IMR-90 (cell line): ENCODE data around the gene GRPEL2. TPM values are rescaled to one million over a fixed set of nuclear protein-coding genes. Genes with fewer than 3 reads are reported as not detected.

ENCODE experiments used
- ATAC-seq: fragments of 200-7000 bp; cut with Tn5 transposase; 2 replicates; pipeline ENCODE4 v1.9.1; 2020; ENCODE audit warnings: low read depth, mild to moderate bottlenecking, moderate library complexity
- BruUV-seq: library from RNA; stranded (reverse); fragments of 400-500 nt; replicated peaks from 2 replicates; lab custom pipeline; 2021; lab: Mats Ljungman, UMichigan
- CTCF ChIA-PET: fragments of 300-600 bp; formaldehyde crosslinking; extraction: SDS; loops from one replicate; lab custom pipeline; 2021; ENCODE audit warnings: antibody characterized with exemption; lab: Yijun Ruan, JAX
- POLR2A ChIA-PET: fragments of 300-600 bp; sonication (Branson Sonifier 250); formaldehyde crosslinking; loops from one replicate; lab custom pipeline; 2022; ENCODE audit warnings: antibody characterized with exemption; ENCODE audit not compliant: unreplicated experiment; lab: Charles Lee
- DNase-seq: peaks from one replicate; pipeline ENCODE4 v3.0.0; 2013
- H2AFZ ChIP-seq: replicated peaks from 2 replicates; pipeline ENCODE3; 2013; ENCODE audit warnings: low read length, mild to moderate bottlenecking; ENCODE audit not compliant: poor library complexity
- H2AK5ac ChIP-seq: 2 replicates; pipeline ENCODE4 v1.6.1; 2013; ENCODE audit warnings: low read depth, low read length, inconsistent platforms
- H2AK9ac ChIP-seq: replicated peaks from 2 replicates; pipeline ENCODE3; 2013; ENCODE audit warnings: mild to moderate bottlenecking, low read depth, low read length, moderate library complexity; ENCODE audit not compliant: poor library complexity
- H2BK120ac ChIP-seq: 2 replicates; pipeline ENCODE4 v1.6.1; 2013; ENCODE audit warnings: low read depth, low read length, inconsistent platforms
- H2BK15ac ChIP-seq: 3 replicates; pipeline ENCODE4 v1.6.1; 2013; ENCODE audit warnings: low read depth, low read length, inconsistent platforms
- H2BK20ac ChIP-seq: 2 replicates; pipeline ENCODE4 v1.6.1; 2013; ENCODE audit warnings: low read depth, mild to moderate bottlenecking, inconsistent platforms, low read length, moderate library complexity
- H2BK5ac ChIP-seq: 2 replicates; pipeline ENCODE4 v1.6.1; 2013; ENCODE audit warnings: mild to moderate bottlenecking, low read depth, low read length, inconsistent platforms; ENCODE audit not compliant: poor library complexity, severe bottlenecking
- H3K14ac ChIP-seq: replicated peaks from 2 replicates; pipeline ENCODE4 v1.6.1; 2013; ENCODE audit warnings: low read depth, low read length, inconsistent platforms
- H3K18ac ChIP-seq: 2 replicates; pipeline ENCODE4 v1.6.1; 2013; ENCODE audit warnings: low read depth, low read length, control low read depth
- H3K23ac ChIP-seq: 2 replicates; pipeline ENCODE4 v1.6.1; 2013; ENCODE audit warnings: low read depth, low read length, inconsistent platforms
- H3K27ac ChIP-seq: 2 replicates; pipeline ENCODE4 v1.5.1; 2013; ENCODE audit warnings: mild to moderate bottlenecking, control low read depth, low read length; ENCODE audit not compliant: insufficient read depth
- H3K27me3 ChIP-seq: 2 replicates; pipeline ENCODE4 v1.6.1; 2013; ENCODE audit warnings: low read length; ENCODE audit not compliant: control insufficient read depth, insufficient read depth
- H3K36me3 ChIP-seq: 2 replicates; pipeline ENCODE4 v1.6.1; 2013; ENCODE audit warnings: low read length, mixed read lengths; ENCODE audit not compliant: control insufficient read depth, insufficient read depth
- H3K4ac ChIP-seq: 2 replicates; pipeline ENCODE4 v1.6.1; 2013; ENCODE audit warnings: low read depth, low read length, inconsistent platforms
- H3K4me1 ChIP-seq: 2 replicates; pipeline ENCODE4 v1.6.1; 2013; ENCODE audit warnings: low read length, mixed read lengths; ENCODE audit not compliant: control insufficient read depth, insufficient read depth
- H3K4me2 ChIP-seq: 2 replicates; pipeline ENCODE4 v1.6.1; 2013; ENCODE audit warnings: low read depth, mild to moderate bottlenecking, control low read depth, low read length, moderate library complexity
- H3K4me3 ChIP-seq: 2 replicates; pipeline ENCODE4 v1.5.1; 2013; ENCODE audit warnings: low read depth, mild to moderate bottlenecking, control low read depth, low read length, moderate library complexity; ENCODE audit not compliant: insufficient read depth
- H3K56ac ChIP-seq: 2 replicates; pipeline ENCODE4 v1.6.1; 2013; ENCODE audit warnings: low read length, inconsistent platforms; ENCODE audit not compliant: insufficient read depth; ENCODE audit errors: extremely low read depth
- H3K79me1 ChIP-seq, 2 experiments: 2 replicates each; pipeline ENCODE4 v1.6.1; 2013; ENCODE audit warnings: low read length in 2 of 2, inconsistent platforms in 1 of 2, low read depth in 1 of 2
- H3K9ac ChIP-seq: 2 replicates; pipeline ENCODE4 v1.6.1; 2013; ENCODE audit warnings: low read depth, low read length, control low read depth
- H3K9me1 ChIP-seq: 2 replicates; pipeline ENCODE4 v1.6.1; 2013; ENCODE audit warnings: low read length, inconsistent platforms; ENCODE audit not compliant: insufficient read depth
- H3K9me3 ChIP-seq: 2 replicates; pipeline ENCODE4 v1.6.1; 2013; ENCODE audit warnings: low read length; ENCODE audit not compliant: control insufficient read depth, insufficient read depth
- H4K20me1 ChIP-seq: 2 replicates; pipeline ENCODE4 v1.6.1; 2013; ENCODE audit warnings: low read length, inconsistent platforms; ENCODE audit not compliant: insufficient read depth
- H4K5ac ChIP-seq: 2 replicates; pipeline ENCODE4 v1.6.1; 2013; ENCODE audit warnings: mild to moderate bottlenecking, low read depth, low read length, control low read depth
- H4K8ac ChIP-seq, 2 experiments: 2 replicates each; pipeline ENCODE4 v1.6.1; 2013; ENCODE audit warnings: low read depth in 2 of 2, low read length in 2 of 2, control low read depth in 1 of 2, inconsistent platforms in 1 of 2
- H4K91ac ChIP-seq: 2 replicates; pipeline ENCODE4 v1.6.1; 2013; ENCODE audit warnings: low read depth, low read length, inconsistent platforms; ENCODE audit not compliant: insufficient read depth
- CEBPB ChIP-seq: IDR thresholded peaks from 2 replicates; pipeline ENCODE4 v1.6.1; 2012; ENCODE audit warnings: low read depth, low read length, improper control_type of control experiment
- CHD1 ChIP-seq: IDR thresholded peaks from 2 replicates; pipeline ENCODE4 v1.6.1; 2012; ENCODE audit warnings: low read depth, low read length, improper control_type of control experiment
- MAFK ChIP-seq: IDR thresholded peaks from 2 replicates; pipeline ENCODE4 v1.6.1; 2012; ENCODE audit warnings: low read depth, low read length, improper control_type of control experiment
- MAZ ChIP-seq: IDR thresholded peaks from 2 replicates; pipeline ENCODE4 v1.6.1; 2012; ENCODE audit warnings: low read depth, mild to moderate bottlenecking, low read length, improper control_type of control experiment, moderate library complexity, borderline replicate concordance
- MXI1 ChIP-seq: IDR thresholded peaks from 2 replicates; pipeline ENCODE4 v1.6.1; 2012; ENCODE audit warnings: low read depth, mild to moderate bottlenecking, low read length, moderate library complexity, borderline replicate concordance
- NFE2L2 ChIP-seq: fragments of 150-350 bp; IDR thresholded peaks from 2 replicates; pipeline ENCODE4 v1.6.1; 2016; ENCODE audit warnings: low read depth, mild to moderate bottlenecking, low read length
- POLR2A ChIP-seq: IDR thresholded peaks from 2 replicates; pipeline ENCODE4 v1.6.1; 2012; ENCODE audit warnings: mild to moderate bottlenecking, low read depth, low read length
- RAD21 ChIP-seq: IDR thresholded peaks from 2 replicates; pipeline ENCODE4 v1.6.1; 2012; ENCODE audit warnings: low read length, improper control_type of control experiment
- RCOR1 ChIP-seq: IDR thresholded peaks from 2 replicates; pipeline ENCODE4 v1.6.1; 2012; ENCODE audit warnings: mild to moderate bottlenecking, low read length, improper control_type of control experiment; ENCODE audit not compliant: insufficient replicate concordance
- RFX5 ChIP-seq: IDR thresholded peaks from 2 replicates; pipeline ENCODE4 v1.8.0; 2012; ENCODE audit warnings: low read depth, mild to moderate bottlenecking, low read length, moderate library complexity
- SMC3 ChIP-seq: fragments of 150-350 bp; IDR thresholded peaks from 2 replicates; pipeline ENCODE4 v1.6.1; 2016; ENCODE audit warnings: low read depth, mild to moderate bottlenecking, antibody characterized with exemption, low read length, moderate library complexity
- USF2 ChIP-seq: fragments of 150-350 bp; IDR thresholded peaks from 2 replicates; pipeline ENCODE4 v1.6.1; 2017; ENCODE audit warnings: mild to moderate bottlenecking, antibody characterized with exemption, low read length, low read depth
- WGBS, 2 experiments: methylation state at CpG; one replicate each; pipeline versions ENCODE4 v1.1.5 to v1.1.7; 2013; ENCODE audit warnings: missing lambda C conversion rate in 2 of 2; ENCODE audit not compliant: insufficient read length in 1 of 2; ENCODE audit errors: extremely low coverage in 2 of 2; 5-methylcytosine and 5-hydroxymethylcytosine counted together
- dilution Hi-C: fragments of 300-500 bp; cut with HindIII; formaldehyde crosslinking; loops from one replicate; pipeline ENCODE4 v1.14.3; 2018; ENCODE audit warnings: low sequenced_read_pairs; ENCODE audit not compliant: unreplicated experiment
- in situ Hi-C: fragments of 300-500 bp; cut with MboI; formaldehyde crosslinking; loops from 3 replicates; pipeline ENCODE4 v1.14.3; 2019; ENCODE audit warnings: low sequenced_read_pairs, inconsistent platforms, mixed read lengths
- intact Hi-C: fragments of 100-400 bp; cut with micrococcal nuclease; formaldehyde crosslinking; loops from 2 replicates; pipeline ENCODE4 v1.10.0; 2022
- polyA plus RNA-seq, 3 experiments: library from polyadenylated mRNA; depleted of rRNA; stranded (reverse); fragments of >200 nt; gene quantifications; 2 replicates each; pipeline ENCODE4 v1.2.3, GENCODE V29; 2012; ENCODE audit warnings: low replicate concordance in 1 of 3
- total RNA-seq: library from RNA; depleted of rRNA; stranded (reverse); fragments of >200 nt; gene quantifications from 2 replicates; pipeline ENCODE4 v1.2.3, GENCODE V29; 2012
- TF ChIP-seq, protein P1 (sequence below): fragments of 150-350 bp; IDR thresholded peaks from 2 replicates; pipeline ENCODE4 v1.6.1; 2016; ENCODE audit warnings: low read depth, mild to moderate bottlenecking, low read length, moderate library complexity, borderline replicate concordance
- TF ChIP-seq, protein P2 (sequence below): conservative IDR thresholded peaks from 2 replicates; pipeline ENCODE4 v1.5.1; 2012; ENCODE audit warnings: mild to moderate bottlenecking, low read depth, low read length, improper control_type of control experiment

The GRPEL2 gene
- total and polyA plus RNA-seq, 2 of the 4 experiments (the other 2 are of a cell fraction): 6.2 to 18.1 TPM

- no TSS peak for BruUV-seq
- dilution Hi-C loops (no loop called here), in situ Hi-C loops (no loop called here), intact Hi-C loops (no loop called here)
- DNase-seq (no peak), ATAC-seq (no peak)
- Histone ChIP-seq H4K20me1 (no peaks in the 10 kb centered on the region), H2BK5ac (no peak overlapping the region), H3K9me1 (peaks cover 9% of the 10 kb centered on the region), H3K9me3 (no peaks in the 10 kb centered on the region), H3K27me3 (no peaks in the 10 kb centered on the region), H3K4ac (no peak overlapping the region), H2AK5ac (no peak overlapping the region), H3K9ac (no peak overlapping the region), H4K8ac (no peak overlapping the region), H3K27ac (no peak overlapping the region), H3K4me1 (peaks cover 7% of the 10 kb centered on the region), H3K4me2 (no peak overlapping the region), H4K91ac (no peak overlapping the region), H2BK15ac (no peak overlapping the region), H2BK20ac (no peak overlapping the region), H3K79me1 (no peaks in the 10 kb centered on the region), H3K36me3 (no peaks in the 10 kb centered on the region), H3K23ac (no peak overlapping the region), H2AFZ (no peak overlapping the region), H4K5ac (no peak overlapping the region), H3K4me3 (no peak overlapping the region), H2AK9ac (no peak overlapping the region), H3K14ac (no peak overlapping the region), H2BK120ac (no peak overlapping the region), H3K56ac (no peak overlapping the region), H3K18ac (no peak overlapping the region)
- POLR2A ChIA-PET: no interaction called here
- CTCF ChIA-PET: no interaction called here
- WGBS, 2 experiments: 94% methylated on average over 3 of the region's 6 CpGs; no CpG with 5 or more reads in 1 of the 2 experiments
- TF ChIP-seq, protein P1, sequence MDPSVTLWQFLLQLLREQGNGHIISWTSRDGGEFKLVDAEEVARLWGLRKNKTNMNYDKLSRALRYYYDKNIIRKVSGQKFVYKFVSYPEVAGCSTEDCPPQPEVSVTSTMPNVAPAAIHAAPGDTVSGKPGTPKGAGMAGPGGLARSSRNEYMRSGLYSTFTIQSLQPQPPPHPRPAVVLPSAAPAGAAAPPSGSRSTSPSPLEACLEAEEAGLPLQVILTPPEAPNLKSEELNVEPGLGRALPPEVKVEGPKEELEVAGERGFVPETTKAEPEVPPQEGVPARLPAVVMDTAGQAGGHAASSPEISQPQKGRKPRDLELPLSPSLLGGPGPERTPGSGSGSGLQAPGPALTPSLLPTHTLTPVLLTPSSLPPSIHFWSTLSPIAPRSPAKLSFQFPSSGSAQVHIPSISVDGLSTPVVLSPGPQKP: no peak
- TF ChIP-seq MAFK (no peak), RAD21 (no peak), SMC3 (no peak), USF2 (no peak), MXI1 (no peak), MAZ (no peak), RCOR1 (no peak), POLR2A (no peak), CHD1 (no peak), RFX5 (no peak), NFE2L2 (no peak), CEBPB (no peak)
- TF ChIP-seq, protein P2, sequence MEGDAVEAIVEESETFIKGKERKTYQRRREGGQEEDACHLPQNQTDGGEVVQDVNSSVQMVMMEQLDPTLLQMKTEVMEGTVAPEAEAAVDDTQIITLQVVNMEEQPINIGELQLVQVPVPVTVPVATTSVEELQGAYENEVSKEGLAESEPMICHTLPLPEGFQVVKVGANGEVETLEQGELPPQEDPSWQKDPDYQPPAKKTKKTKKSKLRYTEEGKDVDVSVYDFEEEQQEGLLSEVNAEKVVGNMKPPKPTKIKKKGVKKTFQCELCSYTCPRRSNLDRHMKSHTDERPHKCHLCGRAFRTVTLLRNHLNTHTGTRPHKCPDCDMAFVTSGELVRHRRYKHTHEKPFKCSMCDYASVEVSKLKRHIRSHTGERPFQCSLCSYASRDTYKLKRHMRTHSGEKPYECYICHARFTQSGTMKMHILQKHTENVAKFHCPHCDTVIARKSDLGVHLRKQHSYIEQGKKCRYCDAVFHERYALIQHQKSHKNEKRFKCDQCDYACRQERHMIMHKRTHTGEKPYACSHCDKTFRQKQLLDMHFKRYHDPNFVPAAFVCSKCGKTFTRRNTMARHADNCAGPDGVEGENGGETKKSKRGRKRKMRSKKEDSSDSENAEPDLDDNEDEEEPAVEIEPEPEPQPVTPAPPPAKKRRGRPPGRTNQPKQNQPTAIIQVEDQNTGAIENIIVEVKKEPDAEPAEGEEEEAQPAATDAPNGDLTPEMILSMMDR: no peak
These were observed 44.9 kb upstream of the GRPEL2 start for GRCh38 chr5:149300441-149300840.
